22Rv1 (cell line): ENCODE measurements around the gene GALNT12.

ENCODE experiments used
- CTCF ChIP-seq: fragments of 450-650 bp; IDR thresholded peaks from 2 replicates; pipeline ENCODE4 v1.5.1; 2017; ENCODE audit warnings: mild to moderate bottlenecking
- ZFX ChIP-seq: fragments of 450-650 bp; IDR thresholded peaks from 2 replicates; pipeline ENCODE4 v1.6.1; 2017; ENCODE audit warnings: antibody characterized with exemption, borderline replicate concordance

- no peak for TF ChIP-seq CTCF
- no peak for TF ChIP-seq ZFX
Observed at GRCh38 chr9:98870782-98871557, 63.5 kb downstream of the GALNT12 start.
